Tibial nerve (tissue), 3 donors: Measurements from ENCODE around the gene IMPA2.

Source experiments
- POLR2A ChIP-seq, 2 donors: fragments of 450-650 bp; IDR thresholded peaks; one replicate each; pipeline ENCODE4 v1.6.1; 2017; ENCODE audit warnings: antibody characterized with exemption in 2 of 2, mild to moderate bottlenecking in 2 of 2, moderate library complexity in 2 of 2
- TF ChIP-seq, protein P1 (sequence below), 5 experiments: fragments of 200-600 bp in 3 of 5; fragments of 450-650 bp in 2 of 5; sonication (generic) in 3 of 5; IDR thresholded peaks; one replicate each; pipeline ENCODE4 v1.5.1; 2016 to 2019; ENCODE audit warnings: antibody characterized with exemption in 5 of 5, mild to moderate bottlenecking in 3 of 5, moderate library complexity in 2 of 5

DNA sequence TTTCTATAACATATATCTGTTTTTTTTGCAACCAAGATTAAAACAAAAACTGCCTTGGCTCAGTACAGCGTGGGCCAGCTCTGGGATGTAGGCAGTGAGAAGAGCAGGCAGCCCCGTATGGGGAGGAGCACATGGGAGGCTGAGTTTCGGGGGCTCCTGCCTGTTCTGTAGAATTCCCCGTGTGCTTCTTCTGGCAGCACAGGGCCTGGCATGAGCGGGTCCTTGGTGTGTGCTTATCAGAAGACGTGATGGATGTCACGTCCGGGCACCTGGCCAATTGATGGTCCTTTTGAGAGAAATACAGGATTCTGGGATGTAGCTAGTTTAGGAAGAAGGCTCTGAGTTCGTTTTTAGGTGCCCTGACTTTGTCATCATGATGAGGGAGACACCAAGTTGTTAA lies 16.2 kb downstream of the IMPA2 start:
- TF ChIP-seq POLR2A (IDR thresholded peaks at IDR 0.05) = no peak
- TF ChIP-seq, protein P1, sequence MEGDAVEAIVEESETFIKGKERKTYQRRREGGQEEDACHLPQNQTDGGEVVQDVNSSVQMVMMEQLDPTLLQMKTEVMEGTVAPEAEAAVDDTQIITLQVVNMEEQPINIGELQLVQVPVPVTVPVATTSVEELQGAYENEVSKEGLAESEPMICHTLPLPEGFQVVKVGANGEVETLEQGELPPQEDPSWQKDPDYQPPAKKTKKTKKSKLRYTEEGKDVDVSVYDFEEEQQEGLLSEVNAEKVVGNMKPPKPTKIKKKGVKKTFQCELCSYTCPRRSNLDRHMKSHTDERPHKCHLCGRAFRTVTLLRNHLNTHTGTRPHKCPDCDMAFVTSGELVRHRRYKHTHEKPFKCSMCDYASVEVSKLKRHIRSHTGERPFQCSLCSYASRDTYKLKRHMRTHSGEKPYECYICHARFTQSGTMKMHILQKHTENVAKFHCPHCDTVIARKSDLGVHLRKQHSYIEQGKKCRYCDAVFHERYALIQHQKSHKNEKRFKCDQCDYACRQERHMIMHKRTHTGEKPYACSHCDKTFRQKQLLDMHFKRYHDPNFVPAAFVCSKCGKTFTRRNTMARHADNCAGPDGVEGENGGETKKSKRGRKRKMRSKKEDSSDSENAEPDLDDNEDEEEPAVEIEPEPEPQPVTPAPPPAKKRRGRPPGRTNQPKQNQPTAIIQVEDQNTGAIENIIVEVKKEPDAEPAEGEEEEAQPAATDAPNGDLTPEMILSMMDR (IDR thresholded peaks at IDR 0.05) = no peak
